ENCODE results near the gene PRR33.

Gene PRR33

DNA sequence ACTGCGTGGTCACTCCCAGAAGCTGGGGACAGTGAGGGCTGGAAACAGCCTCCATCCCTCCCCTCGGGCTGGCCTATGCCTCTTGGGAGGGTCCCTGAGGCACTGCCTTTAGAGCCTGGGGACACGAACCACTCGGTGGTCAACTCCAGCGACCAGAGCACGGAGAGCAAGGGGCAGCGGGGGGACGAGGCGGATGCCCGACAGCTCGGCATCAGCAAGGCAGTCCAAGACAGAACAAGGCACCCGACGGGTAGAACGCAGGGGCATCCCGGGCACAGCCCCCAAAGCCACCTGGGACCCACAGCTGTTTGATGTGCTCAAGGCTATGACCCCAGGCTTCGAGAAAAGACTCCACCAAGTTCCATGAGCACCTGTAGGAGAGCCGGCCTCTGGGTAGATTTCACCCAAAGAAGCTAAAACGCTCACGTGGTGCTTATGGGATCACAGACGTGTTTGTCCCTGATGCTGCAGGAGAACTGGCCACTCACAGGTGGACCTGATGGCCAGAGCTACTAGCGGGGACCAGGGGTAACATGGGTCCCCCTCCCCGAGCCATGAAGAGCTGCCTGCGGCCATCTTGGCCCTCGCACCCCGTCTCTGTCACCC, 39.3 kb downstream of the PRR33 start:
- in situ Hi-C loops (cut with MboI; ENCODE audit: low sequenced_read_pairs), result no loop called here

DNA sequence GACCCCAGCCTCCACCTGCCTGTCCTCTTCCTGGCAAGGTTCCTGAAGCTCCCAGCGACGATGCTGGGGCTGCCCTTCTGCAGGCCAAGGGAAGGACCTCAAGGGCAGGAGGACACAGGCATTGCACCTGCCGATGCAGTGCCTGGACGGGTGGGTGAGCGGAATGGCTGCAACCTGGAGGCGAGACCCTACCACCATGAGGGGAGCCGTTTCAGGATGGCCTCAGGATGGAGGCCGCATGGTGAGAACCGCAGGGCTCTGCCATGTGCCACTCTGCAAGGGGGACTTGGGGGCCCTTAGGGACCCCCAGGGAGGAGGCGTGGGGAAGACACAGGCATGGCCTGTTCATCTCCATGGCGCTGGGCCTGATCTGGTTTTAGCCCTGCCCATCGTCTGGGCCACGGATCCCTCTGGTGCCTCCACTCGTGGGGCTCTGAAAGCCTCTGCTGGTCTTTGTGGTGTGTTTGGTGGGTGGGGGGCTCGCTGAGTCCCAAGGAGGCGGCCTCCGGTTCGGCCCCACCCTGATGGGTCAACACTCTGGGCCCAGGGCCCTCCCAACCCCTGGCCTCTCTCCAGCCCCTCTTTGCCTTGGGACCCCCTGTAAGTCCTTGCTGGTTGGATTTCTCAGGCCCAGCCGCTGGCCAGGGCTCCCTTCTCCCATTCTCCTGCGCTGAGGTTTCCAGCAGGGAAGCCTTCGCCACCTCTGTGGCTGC, 40.1 kb downstream of the PRR33 start:
- in situ Hi-C loops (cut with MboI; ENCODE audit: low sequenced_read_pairs), result no loop called here

DNA sequence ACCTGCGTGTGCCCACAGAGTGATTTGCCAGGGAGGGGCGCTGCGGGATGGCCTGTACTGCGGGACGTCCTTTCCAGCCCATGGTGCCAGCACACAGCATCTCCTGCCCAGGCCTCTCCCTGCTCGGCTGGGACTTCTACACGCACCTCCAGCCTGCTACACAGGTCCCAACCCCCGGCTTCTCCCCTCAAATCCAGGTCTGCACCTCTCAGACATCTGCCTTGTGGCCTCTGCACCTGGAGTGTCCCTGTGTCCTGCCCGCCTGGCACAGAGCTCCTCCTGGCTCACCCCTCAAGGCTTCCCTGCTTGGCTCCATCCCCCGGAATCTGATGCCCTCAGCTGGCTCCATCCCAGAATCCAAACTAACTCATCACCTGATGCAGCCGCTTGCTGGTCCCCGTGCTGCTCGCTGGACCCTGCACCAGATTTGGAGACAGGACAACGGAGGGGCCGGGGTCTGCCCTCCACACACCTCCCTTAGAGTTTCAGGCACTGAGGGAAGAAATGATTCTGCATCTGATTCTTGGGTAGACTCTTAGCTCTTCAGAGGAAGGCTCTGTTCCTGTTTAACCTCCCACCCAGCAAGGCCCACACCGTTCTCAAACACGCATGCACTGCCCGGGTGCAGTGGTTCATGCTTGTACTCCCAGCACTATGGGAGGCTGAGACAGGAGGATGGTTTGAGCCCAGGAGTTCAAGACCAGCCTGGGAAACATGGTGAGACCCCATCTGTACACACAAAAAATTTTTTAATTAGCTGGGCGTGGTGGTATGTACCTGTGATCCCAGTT, 42.9 kb downstream of the PRR33 start:
- in situ Hi-C loops (cut with MboI; ENCODE audit: low sequenced_read_pairs), result no loop called here

DNA sequence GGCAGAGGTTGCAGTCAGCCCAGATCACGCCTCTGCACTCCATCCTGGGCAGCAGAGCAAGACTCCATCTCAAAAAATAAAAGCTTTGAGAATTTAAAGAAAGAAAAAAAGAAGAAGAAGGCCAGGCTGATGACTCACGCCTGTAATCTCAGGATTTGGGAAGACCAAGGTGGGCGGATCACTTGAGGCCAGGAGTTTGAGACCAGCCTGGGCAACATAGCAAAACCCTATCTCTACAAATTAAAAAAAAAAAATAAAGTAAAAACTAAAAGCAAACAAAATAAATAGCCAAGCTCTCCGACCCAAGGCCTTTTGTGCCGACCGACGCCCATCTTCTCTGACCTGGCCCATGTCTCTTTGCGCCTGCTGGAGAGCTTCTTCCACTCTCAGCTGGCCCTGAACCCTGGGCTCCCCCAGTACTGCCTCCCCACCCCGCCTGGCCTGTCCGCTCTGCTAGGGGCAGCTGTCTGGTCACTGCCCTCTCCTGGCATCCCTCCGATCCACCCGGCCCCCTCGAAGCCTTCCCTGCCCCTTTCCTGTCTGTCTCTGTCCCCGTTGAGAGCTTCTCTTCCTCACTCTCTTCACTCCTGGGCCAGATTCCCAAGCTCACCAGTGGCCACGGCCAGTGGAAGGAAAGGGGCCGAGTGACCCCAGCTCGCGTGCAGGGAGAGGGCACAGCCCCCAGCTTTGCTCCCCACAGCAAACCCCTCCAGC, 43.6 kb downstream of the PRR33 start:
- in situ Hi-C loops (cut with MboI; ENCODE audit: low sequenced_read_pairs), result no loop called here

DNA sequence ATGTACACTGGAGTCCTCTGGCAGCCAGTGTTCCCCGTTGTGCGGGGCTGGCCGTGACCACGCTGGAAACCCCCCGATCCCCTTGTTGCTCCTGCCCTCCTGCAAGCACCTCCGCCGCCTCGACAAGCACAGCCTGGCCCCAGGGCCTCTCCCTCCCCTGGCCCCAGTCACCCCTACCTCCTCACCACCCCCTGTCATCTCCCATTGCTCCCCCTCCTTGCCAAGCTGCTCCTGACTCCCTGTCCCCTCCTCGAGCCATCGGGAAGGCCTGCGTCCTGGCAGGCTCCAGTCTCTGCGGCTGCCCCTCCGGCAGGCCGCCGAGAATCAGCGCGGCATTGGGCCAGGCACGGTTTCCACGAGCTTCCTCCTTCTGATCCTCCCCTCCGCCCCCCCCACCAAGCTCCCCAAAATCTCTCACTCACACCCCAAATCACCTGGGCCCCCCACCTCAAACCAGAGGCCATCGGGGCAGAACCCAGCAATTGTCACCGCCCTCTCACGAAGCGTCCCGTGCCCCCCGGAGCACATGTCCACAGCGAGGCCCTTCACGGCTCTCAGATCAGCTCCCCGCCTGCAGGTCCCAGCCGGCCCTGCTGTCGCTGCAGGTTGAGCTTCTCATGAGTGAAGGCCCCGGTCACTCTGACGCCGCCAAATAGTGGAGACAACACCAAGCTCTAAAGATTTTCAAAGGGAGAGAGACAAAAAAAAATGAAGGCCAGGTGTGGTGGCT, 44.5 kb downstream of the PRR33 start:
- in situ Hi-C loops (cut with MboI; ENCODE audit: low sequenced_read_pairs), result no loop called here

DNA sequence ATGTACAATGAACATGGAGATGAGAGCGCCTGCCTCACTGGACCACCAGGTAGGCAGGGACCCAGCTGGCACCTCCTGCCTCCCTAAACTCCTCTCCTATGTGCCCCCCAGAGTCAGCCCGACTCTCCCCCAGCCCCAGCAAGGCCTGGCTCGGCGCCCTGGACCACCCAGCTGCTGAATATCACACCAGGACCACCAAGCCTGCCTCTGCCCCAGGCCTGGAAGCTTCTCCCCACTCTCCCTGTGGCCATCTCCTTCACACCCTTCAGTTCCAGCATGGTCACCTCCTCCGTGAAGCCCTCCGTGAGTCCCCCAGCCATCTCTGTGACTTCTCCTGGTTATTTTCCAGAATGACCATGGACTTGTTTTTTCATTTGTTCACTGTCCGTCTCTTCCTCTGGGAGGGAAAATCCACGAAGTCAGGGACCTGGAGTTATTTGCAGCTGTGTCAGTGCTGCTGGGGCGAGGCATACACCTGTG, 45.2 kb downstream of the PRR33 start:
- in situ Hi-C loops (cut with MboI; ENCODE audit: low sequenced_read_pairs), result no loop called here

DNA sequence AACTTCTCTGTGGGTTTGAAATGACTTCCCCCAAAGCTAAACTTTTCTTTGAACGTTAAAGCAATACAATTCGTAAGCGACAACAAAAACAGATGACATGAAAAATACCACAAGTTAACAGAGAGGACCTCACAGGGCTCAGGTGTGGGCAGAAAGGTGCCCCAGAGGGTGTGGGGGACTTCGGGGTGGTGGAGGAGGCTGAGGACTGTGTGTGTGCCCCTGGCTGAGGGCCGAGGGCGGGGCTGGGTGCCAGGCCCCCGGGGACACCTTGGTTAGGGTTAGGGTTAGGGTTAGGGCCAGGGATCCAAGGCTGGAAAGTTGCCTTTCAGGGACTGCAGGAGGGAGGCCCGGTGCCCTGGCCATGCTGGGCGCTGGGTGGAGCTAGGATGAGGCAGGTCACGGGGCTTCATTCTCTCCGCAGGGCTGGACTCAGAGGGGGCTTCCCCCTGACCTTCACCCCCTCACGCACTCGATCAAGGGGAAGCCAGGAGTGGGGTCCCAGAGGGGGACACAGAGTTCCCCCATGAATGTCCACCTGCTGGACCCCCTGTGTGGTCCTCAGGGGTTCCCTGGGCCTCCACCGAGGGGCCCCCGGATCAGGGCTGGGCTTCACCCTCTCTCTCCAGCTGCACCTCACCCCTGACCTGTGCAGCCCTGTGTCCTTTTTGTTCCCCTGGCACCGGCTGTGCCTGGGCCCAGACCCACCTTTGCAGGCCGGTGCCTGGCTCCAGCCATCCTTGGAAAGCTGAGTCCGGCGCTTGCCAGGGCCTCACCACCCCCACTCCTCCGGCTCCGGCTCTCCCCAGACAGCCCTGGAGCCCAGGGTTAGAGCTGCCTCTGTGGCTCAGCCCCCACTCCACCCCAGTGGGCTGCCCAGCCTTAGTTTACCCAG, 45.9 kb downstream of the PRR33 start:
- in situ Hi-C loops (cut with MboI; ENCODE audit: low sequenced_read_pairs), result no loop called here

DNA sequence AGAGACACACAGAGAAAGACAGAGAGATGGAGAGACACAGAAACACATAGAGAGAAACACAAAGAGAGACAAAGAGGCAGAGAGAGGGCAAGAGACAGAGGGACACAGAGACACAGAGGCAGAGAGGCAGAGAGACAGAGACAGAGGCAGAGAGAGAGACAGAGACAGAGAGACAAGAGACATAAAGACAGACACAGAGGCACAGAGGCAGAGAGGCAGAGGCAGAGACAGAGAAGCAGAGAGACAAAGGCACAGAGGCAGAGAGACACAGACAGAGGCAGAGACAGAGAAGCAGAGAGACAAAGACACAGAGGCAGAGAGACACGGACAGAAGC, 46.6 kb downstream of the PRR33 start:
- in situ Hi-C loops (cut with MboI; ENCODE audit: low sequenced_read_pairs), result no loop called here

DNA sequence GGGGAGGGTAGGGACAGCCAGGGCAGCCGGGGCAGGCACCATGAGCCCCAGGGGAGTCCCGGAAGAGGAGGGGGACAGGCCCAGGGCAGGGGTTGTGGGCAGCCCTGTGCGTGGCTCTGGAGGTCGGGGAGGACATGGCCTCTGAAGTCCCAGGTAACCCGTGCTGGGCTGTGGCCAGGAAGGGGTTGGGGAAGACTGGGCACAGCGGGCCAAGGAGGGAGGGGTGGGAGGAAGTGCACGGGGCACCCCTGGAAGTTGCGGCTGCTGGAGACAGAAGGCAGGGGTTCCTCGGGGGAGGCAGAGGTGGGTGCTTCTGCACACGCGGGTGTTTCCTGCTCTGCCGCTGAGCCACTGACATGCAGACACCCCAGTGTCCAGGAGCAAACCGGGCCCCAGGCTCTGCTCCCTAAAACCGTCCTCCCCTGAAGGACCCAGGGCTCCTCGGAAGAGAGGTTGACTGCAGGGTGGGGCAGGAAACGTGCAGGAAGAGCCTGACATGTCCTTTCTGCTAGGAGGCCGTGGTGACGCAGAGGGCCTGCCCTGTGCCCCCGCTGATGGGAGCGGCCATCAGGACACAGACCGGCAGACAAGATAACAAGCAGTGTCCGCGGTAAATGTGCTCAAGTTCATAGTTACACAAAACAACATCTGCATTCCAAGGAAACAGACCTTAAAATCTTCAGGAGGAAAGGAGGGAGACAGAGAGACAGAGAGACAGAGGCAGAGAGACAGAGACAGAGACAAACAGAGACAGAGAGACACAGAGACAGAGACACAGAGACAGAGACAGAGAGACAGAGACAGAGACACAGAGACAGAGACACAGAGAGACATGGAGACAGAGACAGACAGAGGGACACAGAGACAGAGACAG, 47.2 kb downstream of the PRR33 start:
- in situ Hi-C loops (cut with MboI; ENCODE audit: low sequenced_read_pairs), result no loop called here

DNA sequence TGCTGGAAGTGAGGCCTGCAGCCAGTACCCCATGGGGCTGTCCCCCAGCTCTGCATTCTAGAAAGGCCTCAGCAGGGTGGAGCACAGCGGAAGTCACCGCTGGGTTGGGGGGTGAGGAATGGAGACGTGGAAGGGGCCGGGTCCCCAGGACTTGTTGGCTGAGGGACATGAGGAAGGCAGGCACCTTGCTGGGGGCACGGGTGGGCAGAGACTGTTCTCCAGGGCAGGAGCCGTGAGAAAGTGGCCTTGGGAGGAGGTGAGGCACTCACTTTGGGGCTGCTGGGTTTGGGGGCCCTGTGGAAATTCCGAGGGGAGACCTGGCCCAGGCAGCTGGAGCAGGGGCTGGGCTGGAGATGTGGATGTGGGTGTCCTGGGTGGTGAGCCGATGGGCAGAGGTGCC, 47.9 kb downstream of the PRR33 start:
- in situ Hi-C loops (cut with MboI; ENCODE audit: low sequenced_read_pairs), result no loop called here

DNA sequence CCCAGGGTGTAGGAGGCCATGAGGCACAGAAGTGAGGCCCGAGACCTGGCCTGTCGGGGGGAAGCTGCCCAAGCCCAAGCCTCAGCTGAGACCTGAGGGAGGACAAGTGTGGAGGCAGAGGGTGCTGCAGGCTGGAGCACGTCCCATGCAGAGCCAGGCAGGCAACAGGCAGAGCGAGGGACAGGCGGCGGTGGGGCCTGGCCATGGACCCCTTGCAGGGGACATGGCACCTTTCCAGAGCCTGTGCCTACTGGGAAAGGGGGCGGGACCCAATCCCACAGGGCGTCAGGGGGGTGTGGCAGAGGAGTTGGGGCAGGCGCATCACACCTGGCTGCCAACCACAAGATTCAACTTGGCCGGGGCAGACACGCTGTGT, 48.6 kb downstream of the PRR33 start:
- in situ Hi-C loops (cut with MboI; ENCODE audit: low sequenced_read_pairs), result no loop called here

DNA sequence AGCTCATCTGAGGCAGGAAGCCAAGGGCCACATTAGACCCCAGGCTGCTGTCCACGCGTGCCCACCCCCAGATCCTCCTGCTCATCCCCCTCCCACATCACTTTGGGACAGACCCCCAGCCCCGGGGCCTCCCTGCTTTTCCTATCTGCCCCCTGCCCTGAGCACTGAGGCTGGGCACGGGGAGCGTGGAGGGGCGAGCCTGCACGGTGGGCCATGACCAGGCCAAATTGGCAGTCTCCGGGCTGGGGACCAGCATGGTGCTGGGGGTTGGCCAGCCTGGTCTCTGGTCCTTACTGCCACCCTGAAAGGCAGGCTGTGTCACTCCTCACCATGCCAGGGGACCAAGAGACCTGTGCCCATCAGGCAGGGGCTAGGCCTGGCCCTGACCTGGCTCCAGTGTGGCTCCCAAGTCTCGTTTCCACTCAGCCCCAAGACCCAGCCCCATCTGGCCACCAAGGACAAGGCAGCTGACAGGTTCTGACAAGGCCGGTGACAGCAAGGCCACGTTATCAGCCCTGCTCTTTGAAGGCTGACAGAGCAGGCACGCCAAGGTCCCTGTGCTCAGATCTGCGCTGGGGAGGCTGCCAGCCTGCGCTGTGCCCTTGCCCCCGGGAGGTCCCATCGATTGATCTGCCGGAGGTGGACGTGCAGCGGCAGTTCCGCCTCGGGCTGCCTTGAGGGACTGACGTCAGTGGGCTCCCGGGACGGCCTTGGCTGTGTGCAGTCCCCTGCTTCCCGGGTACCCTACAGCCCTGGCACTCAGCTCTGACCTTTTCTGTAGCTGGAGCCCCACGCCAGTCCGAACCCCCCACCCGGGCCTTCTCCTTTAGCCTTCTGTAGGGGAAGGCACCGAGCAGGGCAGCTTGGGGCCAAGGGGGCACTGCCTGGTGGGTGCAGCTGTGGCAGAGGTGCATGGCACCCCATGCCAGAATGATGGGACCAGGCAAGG, 49.3 kb downstream of the PRR33 start:
- in situ Hi-C loops (cut with MboI; ENCODE audit: low sequenced_read_pairs), result no loop called here

DNA sequence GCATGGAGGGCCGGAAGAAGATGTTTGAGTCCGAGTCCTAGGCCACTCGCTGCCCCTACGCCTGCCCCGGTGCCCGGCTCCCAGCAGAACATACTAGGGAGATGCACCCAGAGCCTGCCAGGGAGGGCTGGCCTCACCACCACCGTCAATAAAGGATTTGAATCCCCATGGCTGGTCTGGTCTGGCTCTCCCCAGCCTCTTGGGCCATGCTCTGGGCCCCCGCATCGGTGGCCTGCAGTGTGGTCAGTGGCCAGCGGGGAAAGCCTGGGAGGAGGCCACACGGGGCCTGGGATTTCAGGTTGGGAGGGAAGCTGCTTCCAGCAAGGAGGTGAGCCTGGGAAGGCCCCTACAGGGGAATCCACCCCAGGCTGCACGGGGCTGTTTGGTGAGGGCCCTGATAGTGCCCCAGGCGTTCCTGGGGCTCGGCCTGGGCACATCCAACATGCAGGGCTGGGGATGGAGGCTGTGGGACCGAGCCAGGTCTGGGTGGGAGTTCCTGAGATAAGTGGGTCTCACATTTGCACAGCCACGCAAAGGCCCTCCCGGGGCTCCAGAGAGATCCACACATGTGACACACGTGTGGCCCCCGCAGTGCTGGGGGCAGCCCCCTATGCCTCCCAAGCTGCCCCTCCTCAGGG, 50.1 kb downstream of the PRR33 start:
- in situ Hi-C loops (cut with MboI; ENCODE audit: low sequenced_read_pairs), result no loop called here

DNA sequence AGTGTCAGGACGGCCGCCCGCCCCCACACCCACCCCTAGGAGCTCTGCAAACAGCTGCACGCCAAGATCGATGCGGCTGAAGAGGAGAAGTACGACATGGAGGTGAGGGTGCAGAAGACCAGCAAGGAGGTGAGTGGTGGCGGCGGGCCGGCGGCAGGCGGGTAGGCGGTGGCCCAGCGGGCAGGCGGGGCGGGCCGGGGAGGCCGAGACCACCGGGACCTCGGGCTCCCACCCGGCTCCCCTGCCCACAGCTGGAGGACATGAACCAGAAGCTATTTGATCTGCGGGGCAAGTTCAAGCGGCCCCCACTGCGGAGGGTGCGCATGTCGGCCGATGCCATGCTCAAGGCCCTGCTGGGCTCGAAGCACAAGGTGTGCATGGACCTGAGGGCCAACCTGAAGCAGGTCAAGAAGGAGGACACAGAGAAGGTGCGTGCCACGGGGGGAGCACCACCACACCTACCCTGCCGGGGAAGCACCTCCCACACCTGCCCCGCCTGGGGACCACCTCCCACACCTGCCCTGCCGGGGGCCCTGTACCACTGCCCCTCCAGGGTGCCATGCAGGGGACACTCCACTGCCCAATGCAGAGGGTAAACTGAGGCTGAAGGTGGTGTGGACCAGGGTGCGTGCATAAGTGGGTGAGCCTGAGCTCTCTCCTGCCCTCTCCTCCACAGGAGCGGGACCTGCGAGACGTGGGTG, 50.8 kb downstream of the PRR33 start:
- in situ Hi-C loops (cut with MboI; ENCODE audit: low sequenced_read_pairs), result no loop called here

DNA sequence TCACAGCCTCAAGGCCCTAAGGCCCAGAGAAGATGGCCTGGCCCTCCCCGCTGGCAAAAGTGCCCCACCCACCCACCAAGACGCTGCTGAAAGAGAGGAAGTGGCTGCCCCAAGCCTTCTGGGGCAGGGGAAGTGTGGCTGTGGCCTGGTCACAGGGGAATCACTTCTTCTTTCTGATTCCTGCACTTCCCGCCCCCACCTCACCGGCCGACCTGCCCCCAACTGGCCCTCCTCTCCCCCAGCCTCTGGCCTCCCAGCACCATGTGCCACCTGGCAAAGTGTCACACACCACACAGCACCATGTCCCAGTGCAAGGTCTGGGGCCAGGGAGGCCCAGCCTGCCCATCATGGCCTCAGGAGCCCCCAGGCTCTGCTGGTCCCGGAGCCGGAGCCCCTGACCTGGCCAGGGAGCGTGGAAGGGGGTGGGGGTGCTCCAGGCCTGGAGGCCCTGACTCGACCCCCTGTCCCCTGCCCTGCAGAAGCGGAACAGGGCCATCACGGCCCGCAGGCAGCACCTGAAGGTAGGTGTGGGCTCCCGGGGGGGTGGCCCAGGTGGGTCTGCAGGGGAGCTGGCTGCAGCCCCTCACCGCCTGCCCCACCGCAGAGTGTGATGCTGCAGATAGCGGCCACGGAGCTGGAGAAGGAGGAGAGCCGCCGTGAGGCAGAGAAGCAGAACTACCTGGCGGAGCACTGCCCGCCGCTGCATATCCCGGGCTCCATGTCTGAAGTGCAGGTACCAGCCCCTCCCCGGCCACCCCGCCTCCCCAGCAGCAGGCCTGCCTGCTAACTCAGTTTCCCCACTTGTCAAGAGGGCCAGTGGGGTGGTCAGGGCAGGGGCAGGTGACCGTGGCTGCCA, 51.5 kb downstream of the PRR33 start:
- in situ Hi-C loops (cut with MboI; ENCODE audit: low sequenced_read_pairs), result no loop called here
